ENCODE measurements around the gene ABCB10. TPM values are rescaled to one million over a fixed set of nuclear protein-coding genes. Genes with fewer than 3 reads are reported as not detected.

The ABCB10 gene
- total and polyA plus RNA-seq, 3 donors from 2014 or later: 4.9 to 12.1 (median 9.8) TPM

DNA sequence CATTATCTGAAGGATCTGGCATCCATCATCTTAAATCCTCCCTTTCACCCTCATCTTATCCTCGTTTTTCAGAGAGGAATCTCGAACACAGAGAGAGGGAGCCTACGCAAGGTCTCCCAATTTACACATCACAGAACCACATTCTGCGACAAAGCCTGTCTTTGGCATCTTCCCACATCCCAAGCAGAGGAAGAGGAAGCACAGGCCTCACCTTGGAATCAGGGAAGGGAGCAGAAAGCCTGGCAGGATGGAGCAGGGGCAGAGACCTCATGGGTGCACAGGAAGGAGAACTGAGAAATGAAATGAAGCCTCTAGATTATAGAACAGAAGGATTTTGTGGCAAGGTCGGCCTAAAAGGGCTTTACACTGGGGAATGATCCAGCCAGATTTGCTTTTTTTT lies 5.8 kb downstream of the ABCB10 start:
- no peak overlapping the region for H3K4me3 ChIP-seq
- TF ChIP-seq CTCF (IDR thresholded peaks at IDR 0.05) (no peak), POLR2A (IDR thresholded peaks at IDR 0.05) (no peak)
- H3K9me3 ChIP-seq: no peaks in the 10 kb centered on the region
- peaks cover 4% of the 10 kb centered on the region for H3K4me1 ChIP-seq
- intact Hi-C loops (cut with DNase I; ENCODE audit: low total_unique reads): no loop called here
- no peaks in the 10 kb centered on the region for H3K36me3 ChIP-seq (ENCODE audit: low read depth, missing control alignments)
- no peak for DNase-seq
- WGBS, 2 donors: 85 to 88% methylated on average over 5 of the region's 5 CpGs
- H3K27ac ChIP-seq: no peak overlapping the region
- no peaks in the 10 kb centered on the region for H3K27me3 ChIP-seq

DNA sequence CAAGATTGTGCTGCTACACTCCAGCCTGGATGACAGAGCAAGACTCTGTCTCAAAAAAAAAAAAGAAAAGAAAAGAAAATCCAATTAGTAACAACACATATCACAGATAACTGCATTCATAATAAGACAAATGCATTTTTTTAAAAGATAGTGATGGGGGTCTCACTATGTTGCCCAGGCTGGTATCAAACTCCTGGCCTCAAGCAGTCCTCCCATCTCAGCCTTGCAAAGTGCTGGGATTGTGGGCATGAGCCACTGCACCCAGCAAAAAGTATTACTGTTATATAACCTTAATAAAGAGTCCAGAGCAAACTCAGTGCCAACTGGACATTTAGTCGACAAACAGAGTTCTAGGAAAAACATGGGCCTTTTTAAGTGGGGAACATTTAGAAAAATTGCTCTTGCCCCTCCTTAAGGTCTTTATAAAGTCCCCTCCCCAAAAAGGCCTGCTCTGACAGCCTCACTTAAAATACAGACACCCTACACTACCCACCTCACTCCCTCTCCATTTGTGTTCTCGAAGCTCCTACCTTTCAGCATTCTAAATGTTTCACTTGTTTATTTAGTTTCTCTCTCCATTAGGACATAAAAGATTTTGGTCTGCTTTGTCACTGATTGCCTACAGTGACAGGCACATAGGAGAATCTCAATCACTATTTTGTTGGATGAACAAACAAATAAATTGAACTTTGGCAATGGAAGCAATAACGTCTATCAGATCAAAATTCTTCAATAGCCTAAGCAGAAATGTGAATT lies 7.5 kb downstream of the ABCB10 start:
- WGBS, 2 donors: 67 to 71% methylated on average over 3 of the region's 3 CpGs
- H3K4me3 ChIP-seq: no peak overlapping the region
- no peak overlapping the region for H3K27ac ChIP-seq
- no peaks in the 10 kb centered on the region for H3K9me3 ChIP-seq
- intact Hi-C loops (cut with DNase I; ENCODE audit: low total_unique reads): no loop called here
- H3K36me3 ChIP-seq (ENCODE audit: low read depth, missing control alignments): no peaks in the 10 kb centered on the region
- H3K27me3 ChIP-seq: no peaks in the 10 kb centered on the region
- no peak for DNase-seq
- no peak for TF ChIP-seq CTCF (IDR thresholded peaks at IDR 0.05)
- no peak for TF ChIP-seq POLR2A (IDR thresholded peaks at IDR 0.05)
- H3K4me1 ChIP-seq: peaks cover 4% of the 10 kb centered on the region

- WGBS, 2 donors: 95 to 97% methylated on average over 7 of the region's 7 CpGs
These were observed 11.0 kb downstream of the ABCB10 start for GRCh38 chr1:229547542-229547941.

DNA sequence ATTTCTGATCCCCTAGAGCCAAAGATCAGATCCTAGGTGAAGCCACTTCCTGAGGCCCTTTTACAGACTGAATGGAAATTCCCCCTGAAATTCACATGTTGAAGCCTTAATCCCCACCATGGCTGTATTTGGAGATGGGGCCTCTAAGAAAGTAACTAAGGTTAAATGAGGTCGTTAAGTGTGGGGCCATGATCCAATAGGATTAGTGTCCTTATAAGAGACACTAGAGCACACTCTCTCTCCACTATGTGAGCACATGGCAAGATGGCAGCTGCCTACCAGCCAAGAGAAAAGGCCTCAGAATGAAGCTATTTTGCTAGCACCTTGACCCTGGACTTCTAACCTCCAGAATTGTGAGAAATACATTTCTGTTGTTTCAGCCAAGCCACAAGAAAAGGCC lies 13.9 kb downstream of the ABCB10 start:
- Histone ChIP-seq H3K4me1 (no peaks in the 10 kb centered on the region), H3K36me3 (ENCODE audit: low read depth, missing control alignments) (no peaks in the 10 kb centered on the region), H3K27ac (no peak overlapping the region), H3K9me3 (no peaks in the 10 kb centered on the region), H3K4me3 (no peak overlapping the region), H3K27me3 (no peaks in the 10 kb centered on the region)
- WGBS, 2 donors: 67 to 100% methylated on average over 1 of the region's 1 CpG
- DNase-seq: no peak
- intact Hi-C loops (cut with DNase I; ENCODE audit: low total_unique reads): no loop called here
- TF ChIP-seq POLR2A (IDR thresholded peaks at IDR 0.05): no peak
- no peak for TF ChIP-seq CTCF (IDR thresholded peaks at IDR 0.05)

More at GRCh38 chr1:229547542-229547941, 11.0 kb downstream of the ABCB10 start:
- no peak overlapping the region for H3K4me3 ChIP-seq
- no peaks in the 10 kb centered on the region for H3K9me3 ChIP-seq
- H3K4me1 ChIP-seq: no peaks in the 10 kb centered on the region
- no peak for DNase-seq
- intact Hi-C loops (cut with DNase I; ENCODE audit: low total_unique reads): no loop called here
- no peaks in the 10 kb centered on the region for H3K36me3 ChIP-seq (ENCODE audit: low read depth, missing control alignments)
- no peak overlapping the region for H3K27ac ChIP-seq
- TF ChIP-seq POLR2A (IDR thresholded peaks at IDR 0.05) (no peak), CTCF (IDR thresholded peaks at IDR 0.05) (no peak)
- H3K27me3 ChIP-seq: no peaks in the 10 kb centered on the region

Data from testis (tissue), 3 donors.